ENCODE data around the gene KRT37. TPM values are rescaled to one million over a fixed set of nuclear protein-coding genes. Genes with fewer than 3 reads are reported as not detected.

Gene KRT37
- total RNA-seq, 2 experiments from 2014 or later, result not detected

DNA sequence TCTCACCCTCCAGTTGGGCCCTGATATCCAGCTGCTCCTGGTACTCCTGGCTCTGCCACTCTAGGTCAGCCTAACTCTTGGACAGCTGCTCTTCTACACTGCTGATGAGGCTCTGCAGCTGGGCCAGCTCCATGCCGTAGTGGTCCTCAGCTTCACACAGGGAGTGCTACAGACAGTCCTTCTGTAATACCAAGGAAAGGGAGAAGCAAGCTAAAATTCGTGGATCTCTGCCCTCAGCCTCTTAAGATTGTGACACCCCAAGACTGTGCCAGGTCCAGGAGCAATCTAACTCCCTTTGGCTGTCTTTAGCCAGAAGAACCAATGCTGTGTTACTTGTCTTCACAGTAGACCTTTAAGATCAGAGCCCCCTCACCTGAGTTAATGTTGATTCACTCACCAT, 24.1 kb upstream of the KRT37 start:
- Histone ChIP-seq H3K27ac (ENCODE audit: low read depth in 1 of 2, low read length in 2 of 2) (no peak overlapping the region), H3K27me3 (ENCODE audit: control insufficient read depth in 1 of 2, insufficient read depth in 2 of 2, low read length in 2 of 2) (peaks cover 0 to 2% of the 10 kb centered on the region in 2 experiments), H3K9me3 (ENCODE audit: control insufficient read depth in 1 of 2, insufficient read depth in 1 of 2, low read length in 2 of 2) (no peaks in the 10 kb centered on the region), H3K36me3 (ENCODE audit: insufficient read depth, low read length) (no peaks in the 10 kb centered on the region), H3K4me3 (ENCODE audit: low read length) (no peak overlapping the region), H3K4me1 (ENCODE audit: insufficient read depth, low read length) (no peaks in the 10 kb centered on the region)
- H3K36me3 Mint-ChIP-seq (ENCODE audit: low read depth), result no peaks in the 10 kb centered on the region
- H3K4me1 Mint-ChIP-seq (ENCODE audit: low read depth), result no peaks in the 10 kb centered on the region
- TF ChIP-seq, protein P1, sequence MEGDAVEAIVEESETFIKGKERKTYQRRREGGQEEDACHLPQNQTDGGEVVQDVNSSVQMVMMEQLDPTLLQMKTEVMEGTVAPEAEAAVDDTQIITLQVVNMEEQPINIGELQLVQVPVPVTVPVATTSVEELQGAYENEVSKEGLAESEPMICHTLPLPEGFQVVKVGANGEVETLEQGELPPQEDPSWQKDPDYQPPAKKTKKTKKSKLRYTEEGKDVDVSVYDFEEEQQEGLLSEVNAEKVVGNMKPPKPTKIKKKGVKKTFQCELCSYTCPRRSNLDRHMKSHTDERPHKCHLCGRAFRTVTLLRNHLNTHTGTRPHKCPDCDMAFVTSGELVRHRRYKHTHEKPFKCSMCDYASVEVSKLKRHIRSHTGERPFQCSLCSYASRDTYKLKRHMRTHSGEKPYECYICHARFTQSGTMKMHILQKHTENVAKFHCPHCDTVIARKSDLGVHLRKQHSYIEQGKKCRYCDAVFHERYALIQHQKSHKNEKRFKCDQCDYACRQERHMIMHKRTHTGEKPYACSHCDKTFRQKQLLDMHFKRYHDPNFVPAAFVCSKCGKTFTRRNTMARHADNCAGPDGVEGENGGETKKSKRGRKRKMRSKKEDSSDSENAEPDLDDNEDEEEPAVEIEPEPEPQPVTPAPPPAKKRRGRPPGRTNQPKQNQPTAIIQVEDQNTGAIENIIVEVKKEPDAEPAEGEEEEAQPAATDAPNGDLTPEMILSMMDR (IDR thresholded peaks at IDR 0.05), result no peak
- DNase-seq, result no peak
- no peak overlapping the region for H3K27ac Mint-ChIP-seq
- H3K27me3 Mint-ChIP-seq, result peaks cover 15% of the 10 kb centered on the region
- ATAC-seq (ENCODE audit: poor library complexity), result no peak
- CTCF ChIA-PET, result no interaction called here
- H3K4me3 Mint-ChIP-seq, result no peak overlapping the region
- intact Hi-C loops (cut with DNase I, micrococcal nuclease), result no loop called here
- POLR2A ChIA-PET, result no interaction called here
- H3K9me3 Mint-ChIP-seq, result no peaks in the 10 kb centered on the region

DNA sequence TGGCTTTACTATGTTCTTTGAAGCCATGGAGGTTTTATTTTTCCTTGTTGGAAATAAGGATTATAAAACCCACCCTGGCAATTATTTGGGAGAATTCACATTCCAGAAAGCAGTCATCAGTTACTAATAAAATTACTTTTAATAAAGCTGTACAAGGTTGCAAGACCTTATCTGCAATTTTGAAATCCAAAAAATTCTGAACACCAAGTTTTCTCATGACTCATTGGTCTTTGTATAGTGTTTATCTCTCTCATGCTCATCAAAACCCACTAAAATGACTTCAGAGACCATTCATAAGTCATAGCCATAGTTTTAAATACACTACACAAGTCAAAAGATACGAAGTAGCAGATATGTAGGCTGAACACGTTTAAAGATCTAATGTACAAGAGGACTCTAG, 22.4 kb upstream of the KRT37 start:
- Mint-ChIP-seq H3K27ac (no peak overlapping the region), H3K9me3 (no peaks in the 10 kb centered on the region), H3K4me1 (ENCODE audit: low read depth) (no peaks in the 10 kb centered on the region), H3K36me3 (ENCODE audit: low read depth) (no peaks in the 10 kb centered on the region), H3K4me3 (no peak overlapping the region), H3K27me3 (peaks cover 19% of the 10 kb centered on the region)
- Histone ChIP-seq H3K36me3 (ENCODE audit: insufficient read depth, low read length) (no peaks in the 10 kb centered on the region), H3K9me3 (ENCODE audit: control insufficient read depth in 1 of 2, insufficient read depth in 1 of 2, low read length in 2 of 2) (no peaks in the 10 kb centered on the region), H3K27ac (ENCODE audit: low read depth in 1 of 2, low read length in 2 of 2) (no peak overlapping the region), H3K4me1 (ENCODE audit: insufficient read depth, low read length) (no peaks in the 10 kb centered on the region), H3K4me3 (ENCODE audit: low read length) (no peak overlapping the region), H3K27me3 (ENCODE audit: control insufficient read depth in 1 of 2, insufficient read depth in 2 of 2, low read length in 2 of 2) (peaks cover 0 to 2% of the 10 kb centered on the region in 2 experiments)
- no peak for ATAC-seq (ENCODE audit: poor library complexity)
- CTCF ChIA-PET, result no interaction called here
- POLR2A ChIA-PET, result no interaction called here
- intact Hi-C loops (cut with DNase I, micrococcal nuclease), result no loop called here
- TF ChIP-seq, protein P1 (IDR thresholded peaks at IDR 0.05), result no peak
- DNase-seq, result no peak

DNA sequence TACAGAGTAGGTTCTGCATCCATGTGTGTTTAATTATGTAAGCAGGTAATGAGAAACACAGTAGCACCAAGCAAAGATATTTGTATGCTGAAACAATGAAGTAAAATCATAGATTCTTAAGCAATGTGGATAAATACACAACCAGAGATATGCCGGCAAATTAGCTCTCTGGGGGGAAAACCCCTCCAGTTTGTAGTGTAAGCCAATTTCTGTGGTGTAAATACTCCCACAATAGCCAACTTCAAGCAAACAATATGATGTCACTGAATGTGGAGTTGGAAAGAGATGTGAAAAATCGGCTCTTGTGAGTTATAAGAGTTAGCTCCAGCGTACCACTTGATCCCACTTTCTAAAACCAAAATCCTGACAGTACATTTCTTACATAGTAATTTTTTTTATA, 20.3 kb upstream of the KRT37 start:
- Mint-ChIP-seq H3K9me3 (no peaks in the 10 kb centered on the region), H3K4me1 (ENCODE audit: low read depth) (no peaks in the 10 kb centered on the region), H3K4me3 (no peak overlapping the region), H3K27ac (no peak overlapping the region), H3K27me3 (peaks cover 9% of the 10 kb centered on the region), H3K36me3 (ENCODE audit: low read depth) (no peaks in the 10 kb centered on the region)
- TF ChIP-seq, protein P1 (IDR thresholded peaks at IDR 0.05), result no peak
- intact Hi-C loops (cut with DNase I, micrococcal nuclease), result no loop called here
- Histone ChIP-seq H3K4me3 (ENCODE audit: low read length) (no peak overlapping the region), H3K4me1 (ENCODE audit: insufficient read depth, low read length) (no peaks in the 10 kb centered on the region), H3K36me3 (ENCODE audit: insufficient read depth, low read length) (no peaks in the 10 kb centered on the region), H3K9me3 (ENCODE audit: control insufficient read depth in 1 of 2, insufficient read depth in 1 of 2, low read length in 2 of 2) (peaks cover 0 to 5% of the 10 kb centered on the region in 2 experiments), H3K27ac (ENCODE audit: low read depth in 1 of 2, low read length in 2 of 2) (no peak overlapping the region), H3K27me3 (ENCODE audit: control insufficient read depth in 1 of 2, insufficient read depth in 2 of 2, low read length in 2 of 2) (peaks cover 0 to 2% of the 10 kb centered on the region in 2 experiments)
- ChIA-PET POLR2A (no interaction called here), CTCF (no interaction called here)
- no peak for DNase-seq
- ATAC-seq (ENCODE audit: poor library complexity), result no peak
